Activated CD4-positive, alpha-beta T cell treated with anti-CD3 and anti-CD28 coated beads for 36 hours (primary cell): ENCODE results near the gene NTPCR. TPM values are rescaled to one million over a fixed set of nuclear protein-coding genes. Genes with fewer than 3 reads are reported as not detected.

ENCODE experiments used
- ATAC-seq: fragments of 200-7000 bp; cut with Tn5 transposase; one replicate; pipeline ENCODE4 v1.10.0; 2021; ENCODE audit warnings: mild to moderate bottlenecking, moderate library complexity
- CTCF ChIA-PET: fragments of 350-600 bp; sonication (Branson Sonifier 250); formaldehyde crosslinking; loops from one replicate; lab custom pipeline; 2021; ENCODE audit warnings: antibody characterized with exemption; lab: Charles Lee
- POLR2A ChIA-PET: fragments of 350-600 bp; sonication (Branson Sonifier 250); formaldehyde crosslinking; loops from one replicate; lab custom pipeline; 2021; ENCODE audit warnings: antibody characterized with exemption, inconsistent platforms; lab: Charles Lee
- DNase-seq: peaks from one replicate; pipeline ENCODE4 v3.0.0-alpha.2; 2020
- H3K27ac Mint-ChIP-seq: one replicate; pipeline ENCODE4 v1.8.0; 2021; ENCODE audit warnings: mixed read lengths
- H3K27me3 Mint-ChIP-seq: one replicate; pipeline ENCODE4 v1.8.0; 2021; ENCODE audit warnings: mixed read lengths
- H3K36me3 Mint-ChIP-seq: one replicate; pipeline ENCODE4 v1.8.0; 2021; ENCODE audit warnings: low read depth, mixed read lengths
- H3K4me1 Mint-ChIP-seq: one replicate; pipeline ENCODE4 v1.8.0; 2021; ENCODE audit warnings: mixed read lengths
- H3K4me3 Mint-ChIP-seq: one replicate; pipeline ENCODE4 v1.8.0; 2021; ENCODE audit warnings: mild to moderate bottlenecking, moderate library complexity, mixed read lengths
- H3K9me3 Mint-ChIP-seq: one replicate; pipeline ENCODE4 v1.8.0; 2021; ENCODE audit warnings: low read depth, mixed read lengths
- intact Hi-C, 2 experiments: fragments of 100-400 bp; cut with DNase I in 1 of 2; cut with micrococcal nuclease in 1 of 2; formaldehyde crosslinking; loops; one replicate each; pipeline versions ENCODE4 v1.14.2 to v1.15.1; 2022 to 2024; cut with DNase I, micrococcal nuclease
- total RNA-seq, 2 experiments: library from RNA; stranded (reverse); gene quantifications; one replicate each; pipeline ENCODE4 v1.2.3, GENCODE V29; 2021

Gene NTPCR
- total RNA-seq, 2 experiments from 2014 or later = 37.4 to 51.9 TPM

DNA sequence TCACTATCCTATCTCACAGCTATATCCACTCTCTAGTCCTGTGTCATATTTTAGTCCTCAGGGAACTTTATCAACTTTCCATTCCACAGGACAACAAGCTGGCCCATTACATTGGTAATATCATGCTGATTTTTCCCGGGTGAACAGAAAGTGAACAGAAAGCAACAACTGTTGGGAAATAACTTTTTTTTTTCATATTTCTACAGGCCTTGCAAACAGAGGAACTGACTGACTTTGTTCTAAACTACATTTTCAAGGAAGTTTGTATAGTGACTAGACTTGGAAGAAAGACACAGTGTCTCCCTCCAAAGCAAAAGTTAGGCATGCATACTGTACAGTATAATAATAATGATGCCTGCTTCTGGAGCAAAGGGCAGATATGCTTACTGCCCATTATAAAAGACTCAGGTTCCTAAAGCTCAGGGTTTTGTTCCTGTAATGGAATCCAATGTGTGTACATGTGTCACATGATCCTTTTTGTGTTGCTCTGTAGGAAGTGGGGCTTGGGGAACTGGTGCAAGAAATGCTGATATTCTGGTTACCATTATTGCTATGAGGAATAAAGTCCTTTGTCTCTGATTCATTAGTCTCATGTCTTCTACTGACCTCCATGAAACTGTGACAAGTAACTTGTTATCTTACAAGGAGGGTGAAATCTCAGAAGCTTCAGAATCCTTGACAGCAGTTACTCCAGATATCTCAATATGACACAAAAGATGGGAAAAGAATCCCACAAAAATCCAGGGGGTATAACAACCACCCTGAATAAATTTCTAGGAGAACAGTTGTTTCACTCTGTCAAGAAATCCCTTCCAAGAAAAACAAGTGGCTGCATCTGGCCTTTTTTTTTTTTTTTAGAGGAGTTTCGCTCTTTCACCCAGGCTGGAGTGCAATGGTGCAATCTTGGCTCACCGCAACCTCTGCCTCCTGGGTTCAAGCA is 17.7 kb upstream of the NTPCR start:
- Mint-ChIP-seq H3K4me1 (peaks cover 2% of the 10 kb centered on the region), H3K4me3 (no peak overlapping the region), H3K36me3 (no peaks in the 10 kb centered on the region), H3K9me3 (no peaks in the 10 kb centered on the region), H3K27ac (no peak overlapping the region), H3K27me3 (peaks cover under 1% of the 10 kb centered on the region)
- DNase-seq = no peak
- POLR2A ChIA-PET = interaction anchor here (0.7 kb wide), 1 partner anchor 9 kb away, joined by 3 read pairs; no protein-coding TSS in a partner anchor
- intact Hi-C loops = no loop called here
- ATAC-seq = no peak
- CTCF ChIA-PET = interaction anchor here (0.6 to 1.0 kb wide), 2 partner anchors 41 to 359 kb away, joined by 3 to 4 read pairs; no protein-coding TSS in a partner anchor

DNA sequence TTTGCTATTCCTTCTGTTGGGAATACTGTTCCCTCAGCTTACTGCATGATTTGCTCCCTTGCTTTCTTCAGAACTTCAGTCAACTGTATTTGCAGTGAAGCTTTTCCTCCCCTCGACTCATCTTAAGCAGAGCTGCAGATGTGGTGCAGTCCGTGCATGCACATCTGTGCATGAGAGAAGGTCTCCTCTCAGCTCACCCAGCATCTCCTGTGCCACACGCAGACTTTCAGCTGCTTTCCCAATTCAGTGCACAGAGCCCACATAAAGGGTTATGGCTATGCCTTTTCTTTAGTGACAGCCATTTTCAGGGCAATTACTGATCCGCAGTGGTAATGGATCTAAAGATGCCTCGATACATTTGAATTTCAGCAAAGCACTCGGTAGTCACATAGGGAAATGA is 13.5 kb upstream of the NTPCR start:
- CTCF ChIA-PET = interaction anchor here (0.7 kb wide), 1 partner anchor 8 kb away, joined by 3 read pairs; no protein-coding TSS in a partner anchor
- no peaks in the 10 kb centered on the region for H3K9me3 Mint-ChIP-seq
- POLR2A ChIA-PET = no interaction called here
- intact Hi-C loops = no loop called here
- peaks cover 7% of the 10 kb centered on the region for H3K27me3 Mint-ChIP-seq
- ATAC-seq (no peak), DNase-seq (no peak)
- no peak overlapping the region for H3K4me3 Mint-ChIP-seq
- H3K27ac Mint-ChIP-seq = no peak overlapping the region
- no peaks in the 10 kb centered on the region for H3K4me1 Mint-ChIP-seq
- no peaks in the 10 kb centered on the region for H3K36me3 Mint-ChIP-seq

GRCh38 chr1:232937741-232938375 is 12.6 kb upstream of the NTPCR start:
- Mint-ChIP-seq H3K27ac (no peak overlapping the region), H3K27me3 (peaks cover 7% of the 10 kb centered on the region), H3K4me1 (peaks cover under 1% of the 10 kb centered on the region), H3K4me3 (no peak overlapping the region), H3K9me3 (no peaks in the 10 kb centered on the region), H3K36me3 (no peaks in the 10 kb centered on the region)
- ATAC-seq (no peak), DNase-seq (no peak)
- ChIA-PET CTCF (no interaction called here), POLR2A (no interaction called here)
- intact Hi-C loops = no loop called here

DNA sequence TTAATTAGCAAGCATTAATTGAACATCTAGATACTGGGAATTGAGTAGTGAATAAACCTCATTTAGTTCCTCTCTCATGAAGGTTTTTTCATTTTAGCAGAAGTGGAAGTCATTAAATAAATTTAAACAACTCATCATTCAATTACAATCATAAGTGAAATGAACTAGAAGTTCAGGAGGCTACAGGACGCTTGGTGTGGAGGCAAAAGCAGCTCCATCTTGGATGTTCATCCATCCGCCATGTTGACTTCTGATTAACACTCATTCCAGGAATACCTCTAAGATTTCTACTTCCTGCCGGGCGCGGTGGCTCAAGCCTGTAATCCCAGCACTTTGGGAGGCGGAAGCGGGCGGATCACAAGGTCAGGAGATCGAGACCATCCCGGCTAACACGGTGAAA is 11.5 kb upstream of the NTPCR start:
- Mint-ChIP-seq H3K27me3 (peaks cover 7% of the 10 kb centered on the region), H3K4me3 (no peak overlapping the region), H3K4me1 (peaks cover 12% of the 10 kb centered on the region), H3K9me3 (no peaks in the 10 kb centered on the region), H3K27ac (no peak overlapping the region), H3K36me3 (no peaks in the 10 kb centered on the region)
- ATAC-seq (no peak), DNase-seq (no peak)
- POLR2A ChIA-PET = no interaction called here
- intact Hi-C loops = no loop called here
- CTCF ChIA-PET = no interaction called here

GRCh38 chr1:232939748-232940147 is 10.7 kb upstream of the NTPCR start:
- H3K4me3 Mint-ChIP-seq = no peak overlapping the region
- CTCF ChIA-PET = no interaction called here
- H3K36me3 Mint-ChIP-seq = no peaks in the 10 kb centered on the region
- H3K27me3 Mint-ChIP-seq = peaks cover 7% of the 10 kb centered on the region
- H3K27ac Mint-ChIP-seq = no peak overlapping the region
- DNase-seq (no peak), ATAC-seq (no peak)
- POLR2A ChIA-PET = no interaction called here
- intact Hi-C loops = loop anchor here in 1 of 2 experiments (10.0 kb wide), 1 partner anchor 135 kb away; the partner anchor contains the start of gene MAP10
- peaks cover 20% of the 10 kb centered on the region for H3K4me1 Mint-ChIP-seq
- H3K9me3 Mint-ChIP-seq = no peaks in the 10 kb centered on the region

DNA sequence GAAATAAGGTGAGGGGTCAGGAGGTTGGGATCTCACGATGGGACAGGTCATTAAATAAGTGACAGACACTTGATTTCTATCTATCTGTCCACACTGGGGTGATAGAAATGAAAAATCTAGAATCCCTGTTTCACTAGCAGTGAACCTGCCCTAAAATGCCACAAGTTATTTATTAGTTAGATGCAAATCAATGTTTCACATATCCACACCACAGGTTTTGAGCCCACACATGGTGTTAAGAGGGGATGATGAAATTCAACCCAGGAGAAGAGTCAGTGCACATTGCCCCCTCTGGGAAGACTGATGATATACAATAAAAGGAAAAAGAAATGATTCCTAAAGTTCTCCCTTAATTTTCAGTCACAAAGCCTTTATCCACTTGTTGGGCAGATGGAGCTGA is 10.1 kb upstream of the NTPCR start:
- DNase-seq (no peak), ATAC-seq (no peak)
- Mint-ChIP-seq H3K4me1 (peaks cover 23% of the 10 kb centered on the region), H3K27ac (no peak overlapping the region), H3K4me3 (no peak overlapping the region), H3K9me3 (no peaks in the 10 kb centered on the region), H3K27me3 (peaks cover 7% of the 10 kb centered on the region), H3K36me3 (no peaks in the 10 kb centered on the region)
- POLR2A ChIA-PET = no interaction called here
- intact Hi-C loops = loop anchor here in 1 of 2 experiments (10.0 kb wide), 1 partner anchor 135 kb away; the partner anchor contains the start of gene MAP10
- CTCF ChIA-PET = no interaction called here

DNA sequence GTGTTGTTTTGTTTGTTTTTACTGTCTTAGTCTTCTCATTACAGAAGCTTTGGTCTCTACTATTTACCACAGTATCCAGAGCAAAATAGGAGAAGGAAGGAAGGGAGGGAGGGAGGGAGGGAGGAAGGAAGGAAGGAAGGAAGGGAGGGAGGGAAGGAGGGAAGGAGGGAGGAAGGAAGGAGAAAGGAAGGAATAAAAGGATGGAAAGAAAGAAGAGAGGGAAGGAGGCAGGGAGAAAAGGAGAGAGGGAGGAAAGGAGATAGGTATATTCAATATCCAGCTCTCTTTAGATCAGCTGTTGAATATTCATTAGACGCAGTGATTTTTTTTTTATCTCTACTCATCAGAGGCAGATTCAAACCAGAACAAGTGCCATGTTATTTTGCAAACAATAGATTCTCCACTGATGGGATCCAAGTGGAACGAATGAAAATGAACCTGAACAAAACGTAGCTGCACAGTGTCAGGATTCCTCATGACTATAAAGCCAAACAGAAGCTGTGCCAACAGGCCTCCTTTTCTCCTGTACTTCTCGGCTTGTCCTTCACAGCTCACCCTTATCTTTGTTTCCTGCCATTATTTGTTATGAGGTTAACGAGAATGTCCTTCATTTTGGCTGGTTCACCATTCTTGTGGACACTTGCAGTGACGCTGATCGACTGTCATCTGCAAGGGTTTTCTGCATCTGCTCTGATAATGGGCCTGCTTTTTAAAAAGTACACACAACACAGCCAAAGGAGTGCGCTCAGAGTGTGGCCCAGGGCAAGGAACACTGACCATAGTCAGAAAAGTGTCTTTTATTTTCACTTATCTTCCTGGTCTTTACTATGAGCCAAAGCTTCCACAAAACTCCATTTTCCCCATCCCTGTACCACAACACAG is 7.8 kb upstream of the NTPCR start:
- peak overlapping the region; percentile 84 for H3K27ac Mint-ChIP-seq

GRCh38 chr1:232943679-232944252 is 6.6 kb upstream of the NTPCR start:
- peak; percentile 80 for ATAC-seq
- peaks cover 2% of the 10 kb centered on the region for H3K27me3 Mint-ChIP-seq
- intact Hi-C loops = loop anchor here in 1 of 2 experiments (10.0 kb wide), 1 partner anchor 139 kb away; the partner anchor contains the start of gene MAP10
- H3K27ac Mint-ChIP-seq = peak overlapping the region; percentile 84
- no peaks in the 10 kb centered on the region for H3K9me3 Mint-ChIP-seq
- CTCF ChIA-PET = no interaction called here
- peaks cover 23% of the 10 kb centered on the region for H3K4me1 Mint-ChIP-seq
- POLR2A ChIA-PET = no interaction called here
- no peak overlapping the region for H3K4me3 Mint-ChIP-seq
- DNase-seq = peak; percentile 57
- no peaks in the 10 kb centered on the region for H3K36me3 Mint-ChIP-seq

More for the DNA sequence above, 7.8 kb upstream of the NTPCR start:
- H3K4me1 Mint-ChIP-seq = peaks cover 23% of the 10 kb centered on the region
- ChIA-PET CTCF (interaction anchor here (0.6 to 1.1 kb wide), 3 partner anchors 11 to 128 kb away, joined by 3 to 4 read pairs (median 3); no protein-coding TSS in a partner anchor), POLR2A (no interaction called here)
- DNase-seq (no peak), ATAC-seq (no peak)
- H3K9me3 Mint-ChIP-seq = no peaks in the 10 kb centered on the region
- H3K36me3 Mint-ChIP-seq = no peaks in the 10 kb centered on the region
- peaks cover 7% of the 10 kb centered on the region for H3K27me3 Mint-ChIP-seq
- intact Hi-C loops = loop anchor here in 1 of 2 experiments (10.0 kb wide), 1 partner anchor 138 kb away; the partner anchor contains the start of gene MAP10
- no peak overlapping the region for H3K4me3 Mint-ChIP-seq

GRCh38 chr1:232944347-232944746 is 6.1 kb upstream of the NTPCR start:
- ATAC-seq (peak; percentile 35), DNase-seq (peak; percentile 24)
- no peaks in the 10 kb centered on the region for H3K9me3 Mint-ChIP-seq
- peaks cover 26% of the 10 kb centered on the region for H3K4me1 Mint-ChIP-seq
- ChIA-PET POLR2A (no interaction called here), CTCF (interaction anchor here (1.1 kb wide), 1 partner anchor 10 kb away, joined by 3 read pairs; no protein-coding TSS in a partner anchor)
- H3K27me3 Mint-ChIP-seq = peaks cover 2% of the 10 kb centered on the region
- no peak overlapping the region for H3K4me3 Mint-ChIP-seq
- H3K36me3 Mint-ChIP-seq = no peaks in the 10 kb centered on the region
- intact Hi-C loops = loop anchor here in 1 of 2 experiments (10.0 kb wide), 1 partner anchor 140 kb away; the partner anchor contains the start of gene MAP10
- H3K27ac Mint-ChIP-seq = peak overlapping the region; percentile 84

DNA sequence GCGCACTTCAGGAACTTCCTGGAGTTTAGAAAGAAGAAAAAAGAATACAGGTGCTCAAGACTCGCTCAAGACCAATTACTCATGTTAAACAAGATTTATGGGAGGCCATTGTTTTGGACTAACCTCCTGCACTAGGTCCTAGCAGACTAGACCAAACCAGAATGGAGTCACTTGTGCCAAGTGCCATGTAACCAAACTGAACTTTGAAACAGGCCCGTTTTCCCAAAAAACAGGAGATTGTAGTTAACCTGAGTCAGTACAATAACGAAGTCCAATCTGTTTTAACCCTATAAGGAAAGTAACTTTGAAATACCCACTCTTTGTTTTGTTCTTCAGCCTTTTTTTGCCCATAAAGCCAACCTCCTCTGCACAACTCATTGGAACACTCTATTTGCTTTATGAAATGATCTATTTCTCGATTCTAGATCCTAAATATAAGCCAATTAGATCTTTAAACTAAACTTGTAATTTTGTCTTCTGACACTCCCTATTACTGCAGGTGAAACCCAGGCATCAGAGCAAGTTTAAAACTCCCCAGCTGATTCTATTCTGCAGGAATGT is 695 bp upstream of the NTPCR start:
- peak overlapping the region; percentile 90 for H3K4me3 Mint-ChIP-seq
- no peaks in the 10 kb centered on the region for H3K9me3 Mint-ChIP-seq
- peak overlapping the region; percentile 95 for H3K27ac Mint-ChIP-seq
- ATAC-seq = no peak
- no peak for DNase-seq
- CTCF ChIA-PET = no interaction called here
- POLR2A ChIA-PET = no interaction called here
- intact Hi-C loops = loop anchor here (1.0 to 10.0 kb wide), 7 partner anchors 27 to 1425 kb away; partner anchors contain the start of genes MAP10 (in 2 of the 2), SIPA1L2 (in 2 of the 2), COA6 (in 1 of the 2) and MAP3K21 (in 1 of the 2)
- H3K27me3 Mint-ChIP-seq = no peaks in the 10 kb centered on the region
- peaks cover 2% of the 10 kb centered on the region for H3K36me3 Mint-ChIP-seq
- peaks cover 37% of the 10 kb centered on the region for H3K4me1 Mint-ChIP-seq
